ENCODE data around the gene ZNF526. TPM values are rescaled to one million over a fixed set of nuclear protein-coding genes. Genes with fewer than 3 reads are reported as not detected.

The ZNF526 gene
- total RNA-seq, 1 experiment from 2014 or later, result 13.1 TPM

GRCh38 chr19:42202290-42202880 lies 17.7 kb upstream of the ZNF526 start:
- BruUV-seq (replicated peaks), result no TSS peak
- Histone ChIP-seq H3K27ac (ENCODE audit: low read depth, low read length) (no peak overlapping the region), H2AFZ (ENCODE audit: low read depth, low read length, poor library complexity, severe bottlenecking) (no peak overlapping the region), H3K79me2 (ENCODE audit: insufficient read depth, low read length) (peaks cover 80% of the 10 kb centered on the region), H3K4me3 (replicated peaks in 1 of 2; ENCODE audit: low read depth in 1 of 2, low read length in 2 of 2) (no peak overlapping the region), H3K36me3 (ENCODE audit: control insufficient read depth in 1 of 2, insufficient read depth in 2 of 2, low read length in 2 of 2) (peaks cover 23 to 58% of the 10 kb centered on the region in 2 experiments), H4K20me1 (ENCODE audit: insufficient read depth) (0 out of 2 replicates have a peak, but pooled peaks cover 6% of the 10 kb centered on the region), H3K9me3 (ENCODE audit: control insufficient read depth in 1 of 2, insufficient read depth in 1 of 2, low read depth in 1 of 2, low read length in 2 of 2) (no peaks in the 10 kb centered on the region), H3K27me3 (ENCODE audit: insufficient read depth, low read length) (no peaks in the 10 kb centered on the region), H3K4me2 (ENCODE audit: low read length) (no peak overlapping the region), H3K9me2 (ENCODE audit: insufficient read depth) (no peaks in the 10 kb centered on the region), H3K4me1 (ENCODE audit: control insufficient read depth in 1 of 2, insufficient read depth in 2 of 2, low read length in 2 of 2) (peaks cover 1 to 43% of the 10 kb centered on the region in 2 experiments; a peak in 3 of 4 replicates), H3K9ac (ENCODE audit: low read length) (no peak overlapping the region)
- ATAC-seq (no peak), DNase-seq (ENCODE audit: low read depth, low spot score) (no peak)
- ChIA-PET POLR2A (no interaction called here), RAD21 (ENCODE audit: low non-redundant PET in 1 of 2, low total read pairs in 2 of 2, uncharacterized antibody in 2 of 2, unreplicated experiment in 2 of 2) (no interaction called here), CTCF (no interaction called here)
- TF ChIP-seq EZH2phosphoT487 (IDR thresholded peaks at IDR 0.05; ENCODE audit: borderline replicate concordance), result no peak
- no peak for TF ChIP-seq ELF1 (IDR thresholded peaks at IDR 0.05; ENCODE audit: borderline replicate concordance, low read depth)
- no peak for TF ChIP-seq JUND (IDR thresholded peaks at IDR 0.05)
- TF ChIP-seq YY1 (IDR thresholded peaks at IDR 0.05; ENCODE audit: extremely low read depth, insufficient replicate concordance, low read depth, low read length), result no peak
- intact Hi-C loops (cut with micrococcal nuclease), result no loop called here

- Histone ChIP-seq H3K4me1 (ENCODE audit: control insufficient read depth in 1 of 2, insufficient read depth in 2 of 2, low read length in 2 of 2) (peaks cover 11 to 51% of the 10 kb centered on the region in 2 experiments), H3K4me3 (replicated peaks in 1 of 2; ENCODE audit: low read depth in 1 of 2, low read length in 2 of 2) (no peak overlapping the region), H3K79me2 (ENCODE audit: insufficient read depth, low read length) (peaks cover 92% of the 10 kb centered on the region), H3K27me3 (ENCODE audit: insufficient read depth, low read length) (no peaks in the 10 kb centered on the region), H3K36me3 (ENCODE audit: control insufficient read depth in 1 of 2, insufficient read depth in 2 of 2, low read length in 2 of 2) (peaks cover 24 to 61% of the 10 kb centered on the region in 2 experiments), H3K9me3 (ENCODE audit: control insufficient read depth in 1 of 2, insufficient read depth in 1 of 2, low read depth in 1 of 2, low read length in 2 of 2) (no peaks in the 10 kb centered on the region), H3K27ac (ENCODE audit: low read depth, low read length) (no peak overlapping the region), H4K20me1 (ENCODE audit: insufficient read depth) (0 out of 2 replicates have a peak, but pooled peaks cover 6% of the 10 kb centered on the region), H3K9ac (ENCODE audit: low read length) (no peak overlapping the region), H3K9me2 (ENCODE audit: insufficient read depth) (no peaks in the 10 kb centered on the region), H3K4me2 (ENCODE audit: low read length) (no peak overlapping the region), H2AFZ (ENCODE audit: low read depth, low read length, poor library complexity, severe bottlenecking) (no peak overlapping the region)
- intact Hi-C loops (cut with micrococcal nuclease), result no loop called here
- RAD21 ChIA-PET (ENCODE audit: low non-redundant PET in 1 of 2, low total read pairs in 2 of 2, uncharacterized antibody in 2 of 2, unreplicated experiment in 2 of 2), result no interaction called here
- TF ChIP-seq EZH2phosphoT487 (IDR thresholded peaks at IDR 0.05; ENCODE audit: borderline replicate concordance), result no peak
- no peak for TF ChIP-seq POLR2AphosphoS5 (IDR thresholded peaks at IDR 0.05; ENCODE audit: low read depth, low read length)
- no peak for TF ChIP-seq ELF1 (IDR thresholded peaks at IDR 0.05; ENCODE audit: borderline replicate concordance, low read depth)
- DNase-seq (ENCODE audit: low read depth, low spot score) (no peak), ATAC-seq (no peak)
- POLR2A ChIA-PET, result no interaction called here
- no TSS peak for BruUV-seq (replicated peaks)
- CTCF ChIA-PET, result no interaction called here
These were observed 16.4 kb upstream of the ZNF526 start for GRCh38 chr19:42203700-42204099.
